K562 (cell line): ENCODE data around the gene RDM1. TPM values are rescaled to one million over a fixed set of nuclear protein-coding genes. Genes with fewer than 3 reads are reported as not detected.

Experiments
- ATAC-seq: fragments of 200-7000 bp; cut with Tn5 transposase; 3 replicates; pipeline ENCODE4 v1.9.1; 2020; ENCODE audit warnings: moderate library complexity
- BruUV-seq: library from RNA; stranded (reverse); fragments of 400-500 nt; replicated peaks from 2 replicates; lab custom pipeline; 2021; lab: Mats Ljungman, UMichigan
- CTCF ChIA-PET: fragments of 300-600 bp; formaldehyde crosslinking; extraction: SDS; loops from one replicate; lab custom pipeline; 2021; ENCODE audit warnings: low intra/inter-chr PET ratio; lab: Yijun Ruan, JAX
- POLR2A ChIA-PET: fragments of 300-600, 350-650 bp; sonication (Branson Sonifier 250); formaldehyde crosslinking; extraction: SDS; loops from one replicate; lab custom pipeline; 2021; ENCODE audit warnings: antibody characterized with exemption, inconsistent platforms; lab: Yijun Ruan, JAX
- DNase-seq, 4 experiments: peaks; one replicate each; pipeline versions ENCODE4 v3.0.0 to v3.0.0-alpha.2; 2011 to 2018; ENCODE audit warnings: low spot score in 3 of 4, mixed read lengths in 3 of 4; ENCODE audit errors: extremely low read depth in 1 of 4
- FAIRE-seq: peaks from 2 replicates; lab custom pipeline; 2011; peaks lifted over from hg19 to GRCh38; lab: Jason Lieb, UNC
- H2AFZ ChIP-seq: 2 replicates; pipeline ENCODE4 v1.6.0; 2011; ENCODE audit warnings: low read depth, low read length, control low read depth, inconsistent platforms
- H3K27ac ChIP-seq: fragments of 200-600 bp; 3 replicates; pipeline ENCODE4 v1.8.0; 2011; ENCODE audit warnings: low read depth, mild to moderate bottlenecking, control low read depth, inconsistent platforms, low read length, moderate library complexity, mixed read lengths; ENCODE audit errors: extremely low read depth
- H3K27me3 ChIP-seq, 2 experiments: fragments of 300-600 bp in 1 of 2; 2 replicates in 1 of 2; 3 replicates in 1 of 2; pipeline versions ENCODE4 v1.6.0 to v1.8.0; 2011; ENCODE audit warnings: inconsistent platforms in 2 of 2, low read length in 2 of 2, mild to moderate bottlenecking in 1 of 2, mixed read lengths in 1 of 2, moderate library complexity in 1 of 2; ENCODE audit not compliant: control insufficient read depth in 2 of 2, insufficient read depth in 2 of 2
- H3K36me3 ChIP-seq: fragments of 300-600 bp; 3 replicates; pipeline ENCODE4 v1.8.0; 2011; ENCODE audit warnings: mild to moderate bottlenecking, low read length, inconsistent platforms; ENCODE audit not compliant: control insufficient read depth, insufficient read depth
- H3K4me1 ChIP-seq, 2 experiments: fragments of 200-600 bp in 1 of 2; replicated peaks in 1 of 2; 2 replicates in 1 of 2; 3 replicates in 1 of 2; pipeline versions ENCODE4 v1.5.1 to v1.8.0; 2011; ENCODE audit warnings: inconsistent platforms in 2 of 2, low read length in 2 of 2, mild to moderate bottlenecking in 1 of 2, mixed read lengths in 1 of 2, moderate library complexity in 1 of 2; ENCODE audit not compliant: control insufficient read depth in 2 of 2, insufficient read depth in 2 of 2
- H3K4me2 ChIP-seq: 2 replicates; pipeline ENCODE4 v1.6.1; 2011; ENCODE audit warnings: low read length, control low read depth, inconsistent platforms, mixed read lengths; ENCODE audit not compliant: insufficient read depth
- H3K4me3 ChIP-seq: fragments of 200-600 bp; sonication (generic), shearing (Covaris generic); 2 replicates; pipeline ENCODE4 v1.5.1; 2016; ENCODE audit warnings: control low read depth, inconsistent platforms
- H3K79me2 ChIP-seq: fragments of 200-600 bp; 3 replicates; pipeline ENCODE4 v1.8.0; 2011; ENCODE audit warnings: low read length, inconsistent platforms; ENCODE audit not compliant: control insufficient read depth, insufficient read depth
- H3K9ac ChIP-seq, 2 experiments: 2 replicates each; pipeline versions ENCODE4 v1.6.0 to v1.6.1; 2011; ENCODE audit warnings: low read depth in 2 of 2, low read length in 2 of 2, control low read depth in 1 of 2, inconsistent platforms in 1 of 2, mild to moderate bottlenecking in 1 of 2, mixed read lengths in 1 of 2; ENCODE audit not compliant: insufficient read depth in 1 of 2
- H3K9me1 ChIP-seq: one replicate; pipeline ENCODE4 v1.6.0; 2011; ENCODE audit warnings: inconsistent platforms, mild to moderate bottlenecking, low read length, moderate library complexity; ENCODE audit not compliant: control insufficient read depth, insufficient read depth
- H3K9me3 ChIP-seq: replicated peaks from 2 replicates; pipeline ENCODE4 v1.5.1; 2011; ENCODE audit warnings: low read depth, low read length, inconsistent platforms; ENCODE audit not compliant: control insufficient read depth, insufficient read depth
- H4K20me1 ChIP-seq: replicated peaks from 2 replicates; pipeline ENCODE4 v1.6.1; 2011; ENCODE audit warnings: low read length, inconsistent platforms, mixed read lengths; ENCODE audit not compliant: control insufficient read depth, insufficient read depth
- ATF1 ChIP-seq, 2 experiments: fragments of 450-650 bp in 1 of 2; IDR thresholded peaks; 2 replicates each; pipeline ENCODE4 v1.6.1; 2016; ENCODE audit warnings: missing compliant biosample characterization in 1 of 2, missing genetic modification characterization in 1 of 2
- CTBP1 ChIP-seq: fragments of 450-650 bp; IDR thresholded peaks from 2 replicates; pipeline ENCODE4 v1.6.1; 2016; ENCODE audit warnings: borderline replicate concordance
- HDAC1 ChIP-seq, 2 experiments: fragments of 450-650 bp; IDR thresholded peaks; 2 replicates each; pipeline ENCODE4 v1.6.1; 2016 to 2017; ENCODE audit warnings: inconsistent platforms in 1 of 2, mild to moderate bottlenecking in 1 of 2, moderate library complexity in 1 of 2
- KDM5B ChIP-seq: fragments of 200-600 bp; sonication (generic); IDR thresholded peaks from 2 replicates; pipeline ENCODE4 v1.6.1; 2012; ENCODE audit warnings: low read depth, mild to moderate bottlenecking, moderate library complexity, low read length, control low read depth, inconsistent platforms; ENCODE audit not compliant: insufficient replicate concordance
- MCM2 ChIP-seq: fragments of 450-650 bp; IDR thresholded peaks from 2 replicates; pipeline ENCODE4 v1.6.1; 2017; ENCODE audit warnings: low read depth, mild to moderate bottlenecking
- NCOR1 ChIP-seq: fragments of 450-650 bp; IDR thresholded peaks from 2 replicates; pipeline ENCODE4 v1.6.1; 2016; ENCODE audit warnings: mild to moderate bottlenecking, moderate library complexity
- PPARD ChIP-seq: fragments of 250-450 bp; sonication (Bioruptor Pico); IDR thresholded peaks from 2 replicates; pipeline ENCODE4 v1.8.0; 2022; ENCODE audit warnings: inconsistent platforms, mild to moderate bottlenecking, moderate library complexity
- RBM34 ChIP-seq: fragments of 200-400 bp; formaldehyde crosslinking; IDR thresholded peaks from 2 replicates; pipeline ENCODE4 v1.6.1; 2018; ENCODE audit warnings: low read length, borderline replicate concordance; ENCODE audit not compliant: insufficient read depth
- SMAD4 ChIP-seq: fragments of 250-450 bp; sonication (Bioruptor Pico); conservative IDR thresholded peaks from 2 replicates; pipeline ENCODE4 v1.8.0; 2021; ENCODE audit warnings: inconsistent platforms, mild to moderate bottlenecking, moderate library complexity
- SOX6 ChIP-seq: fragments of 450-650 bp; IDR thresholded peaks from 2 replicates; pipeline ENCODE4 v1.6.1; 2014; ENCODE audit warnings: mild to moderate bottlenecking
- TCF3 ChIP-seq: sonication (generic); formaldehyde crosslinking; IDR thresholded peaks from 2 replicates; pipeline ENCODE4 v1.4.0; 2020; ENCODE audit warnings: mild to moderate bottlenecking, missing genetic modification reagents
- TGIF2 ChIP-seq: sonication (generic); formaldehyde crosslinking; IDR thresholded peaks from 2 replicates; pipeline ENCODE4 v1.8.1; 2022; ENCODE audit warnings: mild to moderate bottlenecking, missing genetic modification reagents, moderate library complexity
- WGBS: fragments of 100-300 bp; shearing (Covaris generic); methylation state at CpG from one replicate; pipeline ENCODE4 v1.1.6; 2016; ENCODE audit warnings: low coverage, mixed read lengths; ENCODE audit not compliant: insufficient coverage; ENCODE audit errors: missing lambda C conversion rate; 5-methylcytosine and 5-hydroxymethylcytosine counted together
- in situ Hi-C: fragments of 300-500 bp; cut with MboI; formaldehyde crosslinking; loops from 4 replicates; pipeline ENCODE4 v1.15.0; 2018; ENCODE audit warnings: inconsistent platforms, mixed read lengths
- intact Hi-C: fragments of 100-400 bp; cut with micrococcal nuclease; formaldehyde crosslinking; loops from 2 replicates; pipeline ENCODE4 v1.14.2; 2022
- polyA plus RNA-seq, 8 experiments: library from polyadenylated mRNA; depleted of rRNA in 4 of 8; stranded (reverse) in 5 of 8; unstranded in 3 of 8; fragments of >200 nt; fragmentation: Nextera tagmentation in 2 of 8; fragmentation: Illumina TruSeq in 1 of 8; extraction: Ambion mirVana in 2 of 8; extraction: Trizol in 1 of 8; gene quantifications; 2 replicates each; pipeline versions ENCODE4 v1.2.1 to v1.2.3, GENCODE V29; 2011 to 2014; ENCODE audit warnings: inconsistent platforms in 1 of 8, missing spikeins in 1 of 8
- total RNA-seq, 7 experiments: library from RNA; depleted of rRNA in 6 of 7; stranded (reverse); fragments of >200 nt in 6 of 7; fragmentation: Illumina TruSeq in 2 of 7; extraction: Trizol in 2 of 7; gene quantifications; 2 replicates each; pipeline versions ENCODE4 v1.2.1 to v1.2.3, GENCODE V29; 2011 to 2021; ENCODE audit warnings: low replicate concordance in 1 of 7
- TF ChIP-seq, protein P1 (sequence below), 2 experiments: fragments of 450-650 bp in 1 of 2; sonication (generic) in 1 of 2; formaldehyde crosslinking in 1 of 2; IDR thresholded peaks; 2 replicates each; pipeline versions ENCODE4 v1.7.1 to v1.9.0; 2016 to 2022; ENCODE audit warnings: inconsistent platforms in 1 of 2, mild to moderate bottlenecking in 1 of 2, missing genetic modification reagents in 1 of 2

Gene RDM1
- total and polyA plus RNA-seq, 9 of the 15 experiments (the other 6 are each of a cell fraction or from before 2014, with no cell fraction given), result 2.5 to 11.2 (median 5.4) TPM

GRCh38 chr17:35942588-35943186 lies 12.1 kb upstream of the RDM1 start:
- ChIA-PET CTCF (no interaction called here), POLR2A (interaction anchor here (0.8 to 1.3 kb wide), 6 partner anchors 11 to 134 kb away, joined by 3 to 9 read pairs (median 4); no protein-coding TSS in a partner anchor)
- H3K9me1 ChIP-seq, result peaks cover 3% of the 10 kb centered on the region
- peak overlapping the region; percentile 32 for H3K4me2 ChIP-seq
- DNase-seq, result peak; percentile 21 to 75 (median 38)
- no peaks in the 10 kb centered on the region for H3K9me3 ChIP-seq
- no peaks in the 10 kb centered on the region for H3K27me3 ChIP-seq
- intact Hi-C loops, result loop anchor here (2.0 to 10.0 kb wide), 3 partner anchors 30 to 178 kb away; partner anchors contain the start of gene C17orf50
- FAIRE-seq, result no peak
- H3K79me2 ChIP-seq, result no peaks in the 10 kb centered on the region
- in situ Hi-C loops, result no loop called here
- H3K9ac ChIP-seq, result 0 out of 4 replicates have a peak overlapping the region, but pooled peaks of 1 of the 2 experiments have one; percentile 7
- H3K4me1 ChIP-seq, result peaks cover 7 to 18% of the 10 kb centered on the region in 2 experiments; a peak in 3 of 5 replicates
- H3K36me3 ChIP-seq, result no peaks in the 10 kb centered on the region
- 0% methylated on average over 9 of the region's 9 CpGs for WGBS
- H3K27ac ChIP-seq, result peak overlapping the region; percentile 33; the same call in 1 of the 3 replicates
- peak overlapping the region; percentile 15; the same call in 1 of the 2 replicates for H2AFZ ChIP-seq
- H4K20me1 ChIP-seq, result no peaks in the 10 kb centered on the region
- no peak overlapping the region for H3K4me3 ChIP-seq
- BruUV-seq, result no TSS peak
- ATAC-seq, result peak; percentile 80
- TF ChIP-seq NCOR1 (peak; percentile 84), PPARD (CRISPR knock-in tag) (no peak), RBM34 (no peak), CTBP1 (0 out of 2 replicates have a peak, but pooled peaks have one; percentile 32), SMAD4 (peak; percentile 50; the same call in 1 of the 2 replicates), TCF3 (CRISPR knock-in tag) (peak; percentile 70), KDM5B (no peak), HDAC1 (IDR thresholded peaks at IDR 0.05) (peak in 1 of 2 experiments; percentile 56; a peak in 2 of 4 replicates), TGIF2 (CRISPR knock-in tag) (no peak), MCM2 (no peak), ATF1 (CRISPR knock-in tag; IDR thresholded peaks at IDR 0.05) (no peak), ATF1 (tag; IDR thresholded peaks at IDR 0.05) (no peak), SOX6 (peak; percentile 85)
- TF ChIP-seq, protein P1, sequence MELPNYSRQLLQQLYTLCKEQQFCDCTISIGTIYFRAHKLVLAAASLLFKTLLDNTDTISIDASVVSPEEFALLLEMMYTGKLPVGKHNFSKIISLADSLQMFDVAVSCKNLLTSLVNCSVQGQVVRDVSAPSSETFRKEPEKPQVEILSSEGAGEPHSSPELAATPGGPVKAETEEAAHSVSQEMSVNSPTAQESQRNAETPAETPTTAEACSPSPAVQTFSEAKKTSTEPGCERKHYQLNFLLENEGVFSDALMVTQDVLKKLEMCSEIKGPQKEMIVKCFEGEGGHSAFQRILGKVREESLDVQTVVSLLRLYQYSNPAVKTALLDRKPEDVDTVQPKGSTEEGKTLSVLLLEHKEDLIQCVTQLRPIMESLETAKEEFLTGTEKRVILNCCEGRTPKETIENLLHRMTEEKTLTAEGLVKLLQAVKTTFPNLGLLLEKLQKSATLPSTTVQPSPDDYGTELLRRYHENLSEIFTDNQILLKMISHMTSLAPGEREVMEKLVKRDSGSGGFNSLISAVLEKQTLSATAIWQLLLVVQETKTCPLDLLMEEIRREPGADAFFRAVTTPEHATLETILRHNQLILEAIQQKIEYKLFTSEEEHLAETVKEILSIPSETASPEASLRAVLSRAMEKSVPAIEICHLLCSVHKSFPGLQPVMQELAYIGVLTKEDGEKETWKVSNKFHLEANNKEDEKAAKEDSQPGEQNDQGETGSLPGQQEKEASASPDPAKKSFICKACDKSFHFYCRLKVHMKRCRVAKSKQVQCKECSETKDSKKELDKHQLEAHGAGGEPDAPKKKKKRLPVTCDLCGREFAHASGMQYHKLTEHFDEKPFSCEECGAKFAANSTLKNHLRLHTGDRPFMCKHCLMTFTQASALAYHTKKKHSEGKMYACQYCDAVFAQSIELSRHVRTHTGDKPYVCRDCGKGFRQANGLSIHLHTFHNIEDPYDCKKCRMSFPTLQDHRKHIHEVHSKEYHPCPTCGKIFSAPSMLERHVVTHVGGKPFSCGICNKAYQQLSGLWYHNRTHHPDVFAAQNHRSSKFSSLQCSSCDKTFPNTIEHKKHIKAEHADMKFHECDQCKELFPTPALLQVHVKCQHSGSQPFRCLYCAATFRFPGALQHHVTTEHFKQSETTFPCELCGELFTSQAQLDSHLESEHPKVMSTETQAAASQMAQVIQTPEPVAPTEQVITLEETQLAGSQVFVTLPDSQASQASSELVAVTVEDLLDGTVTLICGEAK (IDR thresholded peaks at IDR 0.05), result no peak
- TF ChIP-seq, protein P1 (CRISPR knock-in tag; IDR thresholded peaks at IDR 0.05), result no peak
